Large intestine (tissue), 12 donors: ENCODE data around the gene RNF40. TPM values are rescaled to one million over a fixed set of nuclear protein-coding genes. Genes with fewer than 3 reads are reported as not detected.

ENCODE experiments used
- DNase-seq, 2 donors: peaks; one replicate each; pipeline versions ENCODE4 v3.0.0 to v3.0.0-alpha.2; 2013
- H3K27ac ChIP-seq: one replicate; pipeline ENCODE4 v1.5.1; 2013; ENCODE audit warnings: low read length
- H3K27me3 ChIP-seq: 2 replicates; pipeline ENCODE4 v1.6.1; 2013; ENCODE audit warnings: low read length; ENCODE audit not compliant: control insufficient read depth, insufficient read depth
- H3K36me3 ChIP-seq: 2 replicates; pipeline ENCODE4 v1.6.1; 2013; ENCODE audit warnings: low read length; ENCODE audit not compliant: control insufficient read depth, insufficient read depth
- H3K4me1 ChIP-seq: one replicate; pipeline ENCODE4 v1.6.1; 2013; ENCODE audit warnings: low read length; ENCODE audit not compliant: control insufficient read depth, insufficient read depth
- H3K4me3 ChIP-seq: one replicate; pipeline ENCODE4 v1.5.1; 2013; ENCODE audit warnings: low read length
- H3K9me3 ChIP-seq: one replicate; pipeline ENCODE4 v1.6.1; 2013; ENCODE audit warnings: mild to moderate bottlenecking, low read depth, low read length, moderate library complexity; ENCODE audit not compliant: control insufficient read depth
- WGBS: methylation state at CpG from one replicate; pipeline ENCODE4 v1.1.5; 2013; ENCODE audit warnings: low lambda C conversion rate; ENCODE audit not compliant: insufficient coverage; 5-methylcytosine and 5-hydroxymethylcytosine counted together
- long read RNA-seq, 11 donors: transcript quantifications; one replicate each; lab custom pipeline, GENCODE V29; 2026
- polyA plus RNA-seq: library from polyadenylated mRNA; unstranded; fragments of 120-200 nt; gene quantifications from one replicate; pipeline ENCODE4 v1.2.1, GENCODE V29; 2013

The RNF40 gene
- polyA plus RNA-seq, result 84.5 TPM
- long read RNA-seq, donor 1, full-length matches to known transcripts, result 2 of 2 reads
- long read RNA-seq, donor 1, partial matches to known transcripts, result 0 of 2 reads
- long read RNA-seq, donor 1, other reads (novel, unspliced or antisense), result 0 of 2 reads
- long read RNA-seq, donor 2, full-length matches to known transcripts, result 1 of 27 reads
- long read RNA-seq, donor 2, partial matches to known transcripts, result 26 of 27 reads
- long read RNA-seq, donor 2, other reads (novel, unspliced or antisense), result 0 of 27 reads
- long read RNA-seq, donor 3, result 0 reads
- long read RNA-seq, donor 4, result 0 reads
- long read RNA-seq, donor 5, full-length matches to known transcripts, result 2 of 2 reads
- long read RNA-seq, donor 5, partial matches to known transcripts, result 0 of 2 reads
- long read RNA-seq, donor 5, other reads (novel, unspliced or antisense), result 0 of 2 reads
- long read RNA-seq, donor 6, full-length matches to known transcripts, result 2 of 7 reads
- long read RNA-seq, donor 6, partial matches to known transcripts, result 5 of 7 reads
- long read RNA-seq, donor 6, other reads (novel, unspliced or antisense), result 0 of 7 reads
- long read RNA-seq, donor 7, partial matches to known transcripts, result 5 of 5 reads
- long read RNA-seq, donor 7, other reads (novel, unspliced or antisense), result 0 of 5 reads
- long read RNA-seq, donor 8, partial matches to known transcripts, result 10 of 11 reads
- long read RNA-seq, donor 8, other reads (novel, unspliced or antisense), result 0 of 11 reads
- long read RNA-seq, donor 9, full-length matches to known transcripts, result 1 of 1 reads
- long read RNA-seq, donor 9, partial matches to known transcripts, result 0 of 1 reads
- long read RNA-seq, donor 9, other reads (novel, unspliced or antisense), result 0 of 1 reads
- long read RNA-seq, donor 10, partial matches to known transcripts, result 8 of 9 reads
- long read RNA-seq, donor 10, other reads (novel, unspliced or antisense), result 0 of 9 reads
- long read RNA-seq, donor 11, partial matches to known transcripts, result 5 of 5 reads
- long read RNA-seq, donor 11, other reads (novel, unspliced or antisense), result 0 of 5 reads

GRCh38 chr16:30761928-30762902, at the start of gene RNF40, which contains the start of gene CFAP119:
Gene RNF40, plus strand, starts transcription at chr16:30762322. Its CDS starts 224 bp downstream, at chr16:30762546.
Gene CFAP119, minus strand, starts transcription at chr16:30762062. Its CDS starts 314 bp downstream, at chr16:30761748.
- H3K27ac ChIP-seq, result peak within 1 kb of the TSS; percentile 71
- H3K4me3 ChIP-seq, result peak within 1 kb of the TSS; percentile 98
- peaks cover 53% of the 10 kb centered on the region for H3K36me3 ChIP-seq
- peaks cover 13% of the 10 kb centered on the region for H3K4me1 ChIP-seq
- DNase-seq, result peak; percentile 98
- H3K9me3 ChIP-seq, result no peaks in the 10 kb centered on the region
- no peaks in the 10 kb centered on the region for H3K27me3 ChIP-seq
- WGBS, result no CpG with 5 or more reads among the region's 60 CpGs

- Histone ChIP-seq H3K4me1 (no peaks in the 10 kb centered on the region), H3K27ac (no peak overlapping the region), H3K9me3 (no peaks in the 10 kb centered on the region), H3K27me3 (no peaks in the 10 kb centered on the region), H3K4me3 (no peak overlapping the region), H3K36me3 (peaks cover 83% of the 10 kb centered on the region)
- WGBS, result no CpG with 5 or more reads among the region's 17 CpGs
- DNase-seq, result no peak
Measured at GRCh38 chr16:30715750-30716445, 46.2 kb upstream of the RNF40 start.

GRCh38 chr16:30720086-30720485, 42.0 kb upstream of the RNF40 start:
- peaks cover 88% of the 10 kb centered on the region for H3K36me3 ChIP-seq
- peaks cover 10% of the 10 kb centered on the region for H3K4me1 ChIP-seq
- H3K27me3 ChIP-seq, result no peaks in the 10 kb centered on the region
- H3K9me3 ChIP-seq, result no peaks in the 10 kb centered on the region
- H3K4me3 ChIP-seq, result no peak overlapping the region
- H3K27ac ChIP-seq, result no peak overlapping the region
- WGBS, result 75% methylated on average over 1 of the region's 11 CpGs
- no peak for DNase-seq

GRCh38 chr16:30720694-30721093, 41.4 kb upstream of the RNF40 start:
- peaks cover 90% of the 10 kb centered on the region for H3K36me3 ChIP-seq
- H3K4me3 ChIP-seq, result no peak overlapping the region
- no peaks in the 10 kb centered on the region for H3K27me3 ChIP-seq
- DNase-seq, result no peak
- H3K9me3 ChIP-seq, result no peaks in the 10 kb centered on the region
- no CpG with 5 or more reads among the region's 9 CpGs for WGBS
- no peak overlapping the region for H3K27ac ChIP-seq
- H3K4me1 ChIP-seq, result peaks cover 15% of the 10 kb centered on the region

GRCh38 chr16:30721167-30721566, 41.0 kb upstream of the RNF40 start:
- no peaks in the 10 kb centered on the region for H3K27me3 ChIP-seq
- DNase-seq, result no peak
- no peaks in the 10 kb centered on the region for H3K9me3 ChIP-seq
- peaks cover 87% of the 10 kb centered on the region for H3K36me3 ChIP-seq
- H3K4me1 ChIP-seq, result peaks cover 18% of the 10 kb centered on the region
- no peak overlapping the region for H3K4me3 ChIP-seq
- no peak overlapping the region for H3K27ac ChIP-seq
- no CpG with 5 or more reads among the region's 8 CpGs for WGBS

- H3K27me3 ChIP-seq, result no peaks in the 10 kb centered on the region
- no peak for DNase-seq
- H3K4me1 ChIP-seq, result peaks cover 22% of the 10 kb centered on the region
- no peaks in the 10 kb centered on the region for H3K9me3 ChIP-seq
- no CpG with 5 or more reads among the region's 1 CpG for WGBS
- H3K4me3 ChIP-seq, result no peak overlapping the region
- peaks cover 85% of the 10 kb centered on the region for H3K36me3 ChIP-seq
- H3K27ac ChIP-seq, result no peak overlapping the region
Measured at GRCh38 chr16:30721606-30722005, 40.5 kb upstream of the RNF40 start.

GRCh38 chr16:30722443-30722842, 39.7 kb upstream of the RNF40 start:
- H3K9me3 ChIP-seq, result no peaks in the 10 kb centered on the region
- H3K27ac ChIP-seq, result no peak overlapping the region
- no peak overlapping the region for H3K4me3 ChIP-seq
- no CpG with 5 or more reads among the region's 6 CpGs for WGBS
- peaks cover 85% of the 10 kb centered on the region for H3K36me3 ChIP-seq
- peaks cover 24% of the 10 kb centered on the region for H3K4me1 ChIP-seq
- no peaks in the 10 kb centered on the region for H3K27me3 ChIP-seq
- no peak for DNase-seq

DNA sequence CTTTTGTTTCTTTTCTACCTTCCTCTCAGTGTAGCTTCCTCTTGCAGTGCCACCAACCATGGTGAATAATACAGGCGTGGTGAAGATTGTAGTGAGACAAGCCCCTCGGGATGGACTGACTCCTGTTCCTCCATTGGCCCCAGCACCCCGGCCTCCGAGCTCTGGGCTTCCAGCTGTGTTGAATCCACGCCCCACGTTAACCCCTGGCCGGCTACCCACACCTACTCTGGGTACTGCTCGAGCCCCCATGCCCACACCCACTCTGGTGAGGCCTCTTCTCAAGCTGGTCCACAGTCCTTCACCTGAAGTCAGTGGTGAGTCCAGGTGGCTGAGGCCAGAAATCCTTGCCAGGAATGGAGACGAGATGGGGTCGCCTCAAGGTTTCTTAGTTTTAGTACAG, 39.2 kb upstream of the RNF40 start:
- Histone ChIP-seq H3K4me3 (no peak overlapping the region), H3K4me1 (peaks cover 24% of the 10 kb centered on the region), H3K27ac (no peak overlapping the region), H3K27me3 (no peaks in the 10 kb centered on the region), H3K36me3 (peaks cover 80% of the 10 kb centered on the region), H3K9me3 (no peaks in the 10 kb centered on the region)
- WGBS, result 100% methylated on average over 1 of the region's 10 CpGs
- no peak for DNase-seq

- 100% methylated on average over 1 of the region's 12 CpGs for WGBS
Measured at GRCh38 chr16:30723725-30724355, 38.3 kb upstream of the RNF40 start.

More at GRCh38 chr16:30723725-30724355, 38.3 kb upstream of the RNF40 start:
- no peaks in the 10 kb centered on the region for H3K9me3 ChIP-seq
- H3K4me3 ChIP-seq, result no peak overlapping the region
- H3K4me1 ChIP-seq, result peaks cover 26% of the 10 kb centered on the region
- peaks cover 79% of the 10 kb centered on the region for H3K36me3 ChIP-seq
- no peaks in the 10 kb centered on the region for H3K27me3 ChIP-seq
- no peak overlapping the region for H3K27ac ChIP-seq
- no peak for DNase-seq
